ENCODE measurements around the gene JMJD1C.

GRCh38 chr10:63221950-63222349, 243.8 kb downstream of the JMJD1C start:
- no peak for TF ChIP-seq CTCF (IDR thresholded peaks at IDR 0.05)
- TF ChIP-seq POLR2A (IDR thresholded peaks at IDR 0.05): no peak
